Upper lobe of right lung (tissue), 1 donor: ENCODE results near the gene KCTD1. TPM values are rescaled to one million over a fixed set of nuclear protein-coding genes. Genes with fewer than 3 reads are reported as not detected.

Experiments used
- ATAC-seq: fragments of 200-7000 bp; cut with Tn5 transposase; one replicate; pipeline ENCODE4 v1.9.1; 2020; ENCODE audit warnings: mild to moderate bottlenecking, moderate library complexity
- DNase-seq: peaks from one replicate; pipeline ENCODE4 v3.0.0-alpha.2; 2020
- H3K27ac ChIP-seq: fragments of 200-600 bp; one replicate; pipeline ENCODE4 v1.8.0; 2022
- H3K27me3 ChIP-seq: fragments of 200-600 bp; one replicate; pipeline ENCODE4 v1.8.0; 2022; ENCODE audit warnings: mild to moderate bottlenecking
- H3K36me3 ChIP-seq: fragments of 200-600 bp; one replicate; pipeline ENCODE4 v1.8.0; 2022
- H3K4me1 ChIP-seq: fragments of 200-600 bp; one replicate; pipeline ENCODE4 v1.8.0; 2022
- H3K4me3 ChIP-seq: fragments of 200-600 bp; one replicate; pipeline ENCODE4 v1.8.0; 2022; ENCODE audit warnings: mild to moderate bottlenecking
- H3K9me3 ChIP-seq: fragments of 200-600 bp; one replicate; pipeline ENCODE4 v1.8.0; 2022
- CTCF ChIP-seq: fragments of 200-600 bp; IDR thresholded peaks from one replicate; pipeline ENCODE4 v1.8.0; 2022; ENCODE audit warnings: antibody characterized with exemption
- intact Hi-C: fragments of 100-400 bp; cut with DNase I; formaldehyde crosslinking; loops from one replicate; pipeline ENCODE4 v1.11.0; 2022
- total RNA-seq: library from RNA; stranded (reverse); fragmentation: NEBNext Ultra II Directional; extraction: Animal tissue kit (Norgen Biotek cat#: 25700); gene quantifications from one replicate; pipeline ENCODE4 v1.2.1, GENCODE V29; 2021
- donor health status: DM: no; HTN: yes; CAD: no; lungs with severe emphysema.

KCTD1 gene
- total RNA-seq, 1 donor from 2014 or later = 9.8 TPM

- peaks cover 5% of the 10 kb centered on the region for H3K4me1 ChIP-seq
- H3K4me3 ChIP-seq = no peak overlapping the region
- no peaks in the 10 kb centered on the region for H3K27me3 ChIP-seq
- H3K36me3 ChIP-seq = no peaks in the 10 kb centered on the region
- no peak overlapping the region for H3K27ac ChIP-seq
- H3K9me3 ChIP-seq = no peaks in the 10 kb centered on the region
- no peak for TF ChIP-seq CTCF
- intact Hi-C loops = no loop called here
- DNase-seq (no peak), ATAC-seq (peak; percentile 70)
Observed at GRCh38 chr18:26460449-26461091, 87.8 kb downstream of the KCTD1 start.

- no peak overlapping the region for H3K27ac ChIP-seq
- H3K4me3 ChIP-seq = no peak overlapping the region
- DNase-seq (no peak), ATAC-seq (no peak)
- H3K4me1 ChIP-seq = peaks cover 5% of the 10 kb centered on the region
- no peaks in the 10 kb centered on the region for H3K36me3 ChIP-seq
- intact Hi-C loops = no loop called here
- H3K27me3 ChIP-seq = no peaks in the 10 kb centered on the region
- H3K9me3 ChIP-seq = no peaks in the 10 kb centered on the region
- TF ChIP-seq CTCF = no peak
Observed at GRCh38 chr18:26459884-26460283, 88.5 kb downstream of the KCTD1 start.

GRCh38 chr18:26459340-26459739 is 89.0 kb downstream of the KCTD1 start:
- no peaks in the 10 kb centered on the region for H3K9me3 ChIP-seq
- no peak overlapping the region for H3K4me3 ChIP-seq
- peaks cover 5% of the 10 kb centered on the region for H3K4me1 ChIP-seq
- no peak overlapping the region for H3K27ac ChIP-seq
- H3K36me3 ChIP-seq = no peaks in the 10 kb centered on the region
- ATAC-seq (no peak), DNase-seq (no peak)
- no peaks in the 10 kb centered on the region for H3K27me3 ChIP-seq
- no peak for TF ChIP-seq CTCF
- intact Hi-C loops = no loop called here

- Histone ChIP-seq H3K9me3 (no peaks in the 10 kb centered on the region), H3K36me3 (no peaks in the 10 kb centered on the region), H3K4me1 (peaks cover 5% of the 10 kb centered on the region), H3K4me3 (no peak overlapping the region), H3K27me3 (no peaks in the 10 kb centered on the region), H3K27ac (peak overlapping the region; percentile 17)
- DNase-seq (no peak), ATAC-seq (peak; percentile 51)
- intact Hi-C loops = no loop called here
- TF ChIP-seq CTCF = no peak
Observed at GRCh38 chr18:26458526-26459232, 89.7 kb downstream of the KCTD1 start.

- ATAC-seq = no peak
- intact Hi-C loops = no loop called here
- Histone ChIP-seq H3K4me3 (no peak overlapping the region), H3K36me3 (no peaks in the 10 kb centered on the region), H3K4me1 (peaks cover 5% of the 10 kb centered on the region), H3K27ac (no peak overlapping the region), H3K27me3 (no peaks in the 10 kb centered on the region), H3K9me3 (no peaks in the 10 kb centered on the region)
- DNase-seq = no peak
- TF ChIP-seq CTCF = no peak
Observed at GRCh38 chr18:26457611-26458353, 90.6 kb downstream of the KCTD1 start.
